Measurements from ENCODE around the gene RNF166.

Gene RNF166, protein sequence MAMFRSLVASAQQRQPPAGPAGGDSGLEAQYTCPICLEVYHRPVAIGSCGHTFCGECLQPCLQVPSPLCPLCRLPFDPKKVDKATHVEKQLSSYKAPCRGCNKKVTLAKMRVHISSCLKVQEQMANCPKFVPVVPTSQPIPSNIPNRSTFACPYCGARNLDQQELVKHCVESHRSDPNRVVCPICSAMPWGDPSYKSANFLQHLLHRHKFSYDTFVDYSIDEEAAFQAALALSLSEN

DNA sequence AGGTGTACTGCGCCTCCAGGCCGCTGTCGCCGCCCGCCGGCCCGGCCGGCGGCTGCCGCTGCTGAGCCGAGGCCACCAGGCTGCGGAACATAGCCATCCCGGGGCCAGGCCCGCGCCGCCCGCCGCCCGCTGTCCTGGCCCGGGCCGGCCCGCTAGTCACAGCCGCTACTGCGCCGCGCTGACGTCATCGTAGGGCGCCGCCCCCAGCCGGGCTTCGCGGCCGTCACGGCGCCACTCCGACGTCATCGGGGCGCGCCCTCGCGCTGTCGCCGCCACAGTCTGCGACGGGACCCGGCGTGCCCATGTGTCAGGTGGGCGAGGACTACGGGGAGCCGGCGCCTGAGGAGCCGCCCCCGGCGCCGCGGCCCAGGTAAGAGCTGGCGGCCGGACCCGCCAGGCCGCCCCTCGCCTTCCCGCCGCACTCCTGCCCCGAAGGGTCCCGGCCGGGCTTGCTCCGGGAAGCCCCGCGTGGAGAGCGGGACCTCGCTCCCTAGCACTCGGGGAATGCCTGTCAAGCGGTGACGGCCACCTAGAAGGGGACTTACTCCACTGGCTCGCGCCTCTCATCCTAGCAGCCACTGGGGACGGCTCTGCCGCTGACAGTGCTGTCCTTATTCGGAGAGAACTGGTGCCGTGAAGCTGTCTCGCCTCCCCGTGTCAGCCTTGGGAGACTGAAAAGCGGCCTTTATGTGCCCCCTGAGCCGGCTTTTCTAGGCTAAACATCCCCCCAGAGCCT is at the start of gene RNF166, which contains the start of gene CTU2:
TSS of gene RNF166 (minus strand) at position 180 of the 736 bp plus-strand sequence. CDS start at position 97, 83 bp downstream.
TSS of gene CTU2 (plus strand) at position 275 of the 736 bp plus-strand sequence. CDS start at position 303, 28 bp downstream.
- H3F3A ChIP-seq (ENCODE audit: control insufficient read depth, insufficient read depth) = peaks cover 15% of the 10 kb centered on the region
- H4K20me1 ChIP-seq (ENCODE audit: control insufficient read depth, insufficient read depth, low read depth, low read length) = peaks cover 12% of the 10 kb centered on the region; the same call in 1 of the 2 replicates
- peak within 1 kb of the TSS; percentile 27 for H3K27ac ChIP-seq (ENCODE audit: low read depth, low read length)
- H3K9me2 ChIP-seq (replicated peaks; ENCODE audit: control insufficient read depth, low read length) = no peaks in the 10 kb centered on the region
- peaks cover 23% of the 10 kb centered on the region for H3K36me3 ChIP-seq (ENCODE audit: control insufficient read depth, low read length)
- H3K4me3 ChIP-seq (ENCODE audit: low read length) = peak within 1 kb of the TSS; percentile 81
- H3K4me2 ChIP-seq (ENCODE audit: low read length) = peak within 1 kb of the TSS; percentile 83
- H3K9me3 ChIP-seq (ENCODE audit: control insufficient read depth, insufficient read depth, low read length) = no peaks in the 10 kb centered on the region
- TF ChIP-seq, protein P1, sequence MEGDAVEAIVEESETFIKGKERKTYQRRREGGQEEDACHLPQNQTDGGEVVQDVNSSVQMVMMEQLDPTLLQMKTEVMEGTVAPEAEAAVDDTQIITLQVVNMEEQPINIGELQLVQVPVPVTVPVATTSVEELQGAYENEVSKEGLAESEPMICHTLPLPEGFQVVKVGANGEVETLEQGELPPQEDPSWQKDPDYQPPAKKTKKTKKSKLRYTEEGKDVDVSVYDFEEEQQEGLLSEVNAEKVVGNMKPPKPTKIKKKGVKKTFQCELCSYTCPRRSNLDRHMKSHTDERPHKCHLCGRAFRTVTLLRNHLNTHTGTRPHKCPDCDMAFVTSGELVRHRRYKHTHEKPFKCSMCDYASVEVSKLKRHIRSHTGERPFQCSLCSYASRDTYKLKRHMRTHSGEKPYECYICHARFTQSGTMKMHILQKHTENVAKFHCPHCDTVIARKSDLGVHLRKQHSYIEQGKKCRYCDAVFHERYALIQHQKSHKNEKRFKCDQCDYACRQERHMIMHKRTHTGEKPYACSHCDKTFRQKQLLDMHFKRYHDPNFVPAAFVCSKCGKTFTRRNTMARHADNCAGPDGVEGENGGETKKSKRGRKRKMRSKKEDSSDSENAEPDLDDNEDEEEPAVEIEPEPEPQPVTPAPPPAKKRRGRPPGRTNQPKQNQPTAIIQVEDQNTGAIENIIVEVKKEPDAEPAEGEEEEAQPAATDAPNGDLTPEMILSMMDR (IDR thresholded peaks at IDR 0.05; ENCODE audit: low read depth, low read length, poor library complexity, severe bottlenecking) = peak; percentile 8
- no peak for TF ChIP-seq EZH2phosphoT487 (IDR thresholded peaks at IDR 0.05; ENCODE audit: borderline replicate concordance, low read length)
- peaks cover 60% of the 10 kb centered on the region for H3K4me1 ChIP-seq (ENCODE audit: control insufficient read depth, low read length)
- H3K27me3 ChIP-seq (ENCODE audit: control insufficient read depth, low read length) = no peaks in the 10 kb centered on the region
- H3K79me2 ChIP-seq (ENCODE audit: control insufficient read depth, low read length) = peaks cover 91% of the 10 kb centered on the region

DNA sequence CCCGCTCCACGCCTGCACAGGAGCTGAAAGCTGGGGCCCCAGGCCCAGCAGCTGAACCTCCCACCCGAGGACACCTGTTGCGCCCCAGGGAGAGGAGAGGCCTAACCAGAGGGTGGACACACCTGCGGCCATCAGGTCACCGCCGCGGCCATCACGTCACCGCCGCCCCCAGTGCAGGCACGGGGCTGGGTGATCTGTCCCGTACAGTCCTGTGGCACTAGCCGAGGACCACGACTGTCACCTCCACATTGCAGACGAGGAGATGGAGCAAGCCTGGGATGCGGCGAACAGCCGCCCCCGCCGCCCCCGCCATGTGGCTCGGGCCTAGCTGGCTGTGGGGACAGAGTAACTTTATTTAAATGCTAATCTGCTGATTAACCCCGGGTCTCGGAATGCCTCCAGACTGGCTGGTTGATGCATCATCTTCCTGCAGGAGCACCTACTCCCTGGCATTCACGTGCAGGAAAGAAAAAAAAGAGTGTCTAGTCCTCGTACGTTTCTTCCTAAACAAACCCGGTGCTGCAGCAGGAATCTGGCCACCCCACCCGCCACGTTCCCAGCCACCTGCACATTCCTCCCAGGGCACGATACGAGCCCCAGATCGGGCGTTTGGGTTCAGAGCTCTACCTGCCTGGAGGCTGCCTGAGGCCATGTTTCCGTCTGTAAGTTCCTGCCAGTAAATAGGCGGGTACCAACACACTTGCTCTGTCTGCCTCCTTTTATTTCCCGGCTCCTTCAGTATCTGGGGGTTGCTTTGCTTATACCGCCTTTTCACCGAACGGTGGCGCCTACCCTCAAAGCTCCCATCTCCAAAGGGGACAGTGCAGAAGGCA is 48.9 kb upstream of the RNF166 start:
- H3K4me3 ChIP-seq (ENCODE audit: low read length) = no peak overlapping the region
- H3K4me1 ChIP-seq (ENCODE audit: control insufficient read depth, low read length) = no peaks in the 10 kb centered on the region
- H3K9me2 ChIP-seq (replicated peaks; ENCODE audit: control insufficient read depth, low read length) = no peaks in the 10 kb centered on the region
- no peaks in the 10 kb centered on the region for H3K27me3 ChIP-seq (ENCODE audit: control insufficient read depth, low read length)
- H3K36me3 ChIP-seq (ENCODE audit: control insufficient read depth, low read length) = peaks cover 18% of the 10 kb centered on the region
- TF ChIP-seq EZH2phosphoT487 (IDR thresholded peaks at IDR 0.05; ENCODE audit: borderline replicate concordance, low read length) = no peak
- peaks cover 95% of the 10 kb centered on the region for H3K79me2 ChIP-seq (ENCODE audit: control insufficient read depth, low read length)
- no peaks in the 10 kb centered on the region for H3F3A ChIP-seq (ENCODE audit: control insufficient read depth, insufficient read depth)
- H4K20me1 ChIP-seq (ENCODE audit: control insufficient read depth, insufficient read depth, low read depth, low read length) = peaks cover 12% of the 10 kb centered on the region; the same call in 1 of the 2 replicates
- no peaks in the 10 kb centered on the region for H3K9me3 ChIP-seq (ENCODE audit: control insufficient read depth, insufficient read depth, low read length)
- no peak overlapping the region for H3K27ac ChIP-seq (ENCODE audit: low read depth, low read length)
- H3K4me2 ChIP-seq (ENCODE audit: low read length) = no peak overlapping the region

DNA sequence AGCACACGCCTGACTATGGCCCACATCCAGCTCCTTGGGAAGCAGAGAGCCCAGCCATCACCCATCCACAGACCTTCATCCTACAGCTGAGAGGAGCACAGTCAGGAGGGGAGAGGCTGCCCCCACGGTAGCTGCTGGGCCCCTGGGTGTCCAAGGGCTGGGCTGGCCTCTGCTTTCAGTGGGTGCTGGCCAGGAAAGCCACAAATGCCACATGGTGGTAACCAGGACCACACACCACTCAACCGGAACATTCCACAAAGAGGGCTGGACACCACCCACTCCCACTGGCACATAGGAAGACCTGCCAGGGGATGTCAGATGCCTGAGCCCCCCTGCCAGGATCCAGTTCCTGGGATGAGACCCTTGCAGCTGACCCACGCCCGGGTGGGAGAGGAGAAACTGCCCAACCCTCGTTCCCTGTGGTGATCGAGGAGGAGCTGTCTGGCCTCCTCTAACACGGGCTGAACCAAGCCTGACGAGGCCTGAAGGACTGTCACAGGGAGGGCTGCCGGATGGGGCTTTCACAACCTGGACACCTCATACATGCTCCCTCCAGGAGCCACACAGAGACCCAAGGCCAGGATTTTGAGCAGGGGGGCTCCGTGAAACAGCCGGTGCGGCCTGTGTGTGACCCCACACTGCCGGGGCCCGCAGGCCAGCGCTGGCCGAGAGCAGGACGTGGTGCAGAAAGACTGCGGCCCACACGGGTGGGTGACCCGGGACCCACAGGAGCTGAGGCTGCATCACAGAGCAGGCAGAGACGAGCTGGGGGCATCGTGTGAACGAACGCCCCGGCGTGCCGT is 48.1 kb upstream of the RNF166 start:
- H3K27ac ChIP-seq (ENCODE audit: low read depth, low read length) = no peak overlapping the region

More for the DNA sequence above, 48.1 kb upstream of the RNF166 start:
- H3F3A ChIP-seq (ENCODE audit: control insufficient read depth, insufficient read depth) = no peaks in the 10 kb centered on the region
- H3K4me1 ChIP-seq (ENCODE audit: control insufficient read depth, low read length) = no peaks in the 10 kb centered on the region
- peaks cover 18% of the 10 kb centered on the region for H3K36me3 ChIP-seq (ENCODE audit: control insufficient read depth, low read length)
- H4K20me1 ChIP-seq (ENCODE audit: control insufficient read depth, insufficient read depth, low read depth, low read length) = peaks cover 12% of the 10 kb centered on the region; the same call in 1 of the 2 replicates
- H3K4me2 ChIP-seq (ENCODE audit: low read length) = no peak overlapping the region
- TF ChIP-seq, protein P1 (IDR thresholded peaks at IDR 0.05; ENCODE audit: low read depth, low read length, poor library complexity, severe bottlenecking) = no peak
- no peak for TF ChIP-seq EZH2phosphoT487 (IDR thresholded peaks at IDR 0.05; ENCODE audit: borderline replicate concordance, low read length)
- no peaks in the 10 kb centered on the region for H3K27me3 ChIP-seq (ENCODE audit: control insufficient read depth, low read length)
- no peaks in the 10 kb centered on the region for H3K9me2 ChIP-seq (replicated peaks; ENCODE audit: control insufficient read depth, low read length)
- peaks cover 89% of the 10 kb centered on the region for H3K79me2 ChIP-seq (ENCODE audit: control insufficient read depth, low read length)
- H3K9me3 ChIP-seq (ENCODE audit: control insufficient read depth, insufficient read depth, low read length) = no peaks in the 10 kb centered on the region
- no peak overlapping the region for H3K4me3 ChIP-seq (ENCODE audit: low read length)

Data from DOHH2 (cell line).